GM19193 (cell line): ENCODE data around the gene GRAP2.

Experiments
- POLR2A ChIP-seq: IDR thresholded peaks from 4 replicates; pipeline ENCODE4 v1.6.1; 2011; ENCODE audit not compliant: insufficient read depth, insufficient read length; ENCODE audit errors: extremely low read depth

The GRAP2 gene

DNA sequence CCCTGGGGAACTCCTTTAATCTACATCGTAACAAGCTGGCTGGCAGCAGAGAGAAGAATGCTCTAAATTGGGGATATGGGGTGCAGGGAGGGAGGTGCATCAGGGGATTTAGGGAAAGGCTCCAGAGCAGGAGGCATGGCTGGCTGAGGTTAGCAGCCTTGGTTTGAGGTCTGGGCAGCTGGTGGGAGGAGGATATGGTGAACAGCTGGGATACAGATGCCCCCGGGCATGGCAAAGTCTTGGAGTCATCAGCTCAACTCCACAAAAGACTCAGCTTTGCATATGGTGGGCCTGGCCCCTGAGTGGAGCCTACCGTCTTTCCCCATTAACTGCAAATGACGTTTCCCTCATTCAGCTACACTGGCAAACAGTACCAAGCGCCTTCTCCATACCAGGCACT lies 99.3 kb downstream of the GRAP2 start:
- TF ChIP-seq POLR2A = no peak

DNA sequence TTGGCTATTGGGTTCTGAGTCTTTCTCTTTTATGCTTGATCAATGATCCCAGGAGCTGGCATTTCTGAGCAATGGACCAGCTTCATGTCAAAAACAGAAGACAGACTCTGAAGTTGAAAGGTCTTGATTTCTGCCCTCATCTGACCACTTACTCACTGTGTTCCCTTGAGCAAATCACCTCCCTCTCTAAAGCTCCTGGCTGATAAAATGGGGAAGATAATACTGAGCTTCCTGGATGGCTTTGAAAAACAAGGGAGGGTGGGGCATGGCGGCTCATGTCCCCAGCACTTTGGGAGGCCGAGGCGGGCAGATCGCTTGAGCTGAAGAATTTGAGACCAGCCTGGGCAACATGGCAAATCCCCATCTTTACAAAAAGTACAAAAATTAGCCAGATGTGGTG lies 100.2 kb downstream of the GRAP2 start:
- TF ChIP-seq POLR2A = no peak

DNA sequence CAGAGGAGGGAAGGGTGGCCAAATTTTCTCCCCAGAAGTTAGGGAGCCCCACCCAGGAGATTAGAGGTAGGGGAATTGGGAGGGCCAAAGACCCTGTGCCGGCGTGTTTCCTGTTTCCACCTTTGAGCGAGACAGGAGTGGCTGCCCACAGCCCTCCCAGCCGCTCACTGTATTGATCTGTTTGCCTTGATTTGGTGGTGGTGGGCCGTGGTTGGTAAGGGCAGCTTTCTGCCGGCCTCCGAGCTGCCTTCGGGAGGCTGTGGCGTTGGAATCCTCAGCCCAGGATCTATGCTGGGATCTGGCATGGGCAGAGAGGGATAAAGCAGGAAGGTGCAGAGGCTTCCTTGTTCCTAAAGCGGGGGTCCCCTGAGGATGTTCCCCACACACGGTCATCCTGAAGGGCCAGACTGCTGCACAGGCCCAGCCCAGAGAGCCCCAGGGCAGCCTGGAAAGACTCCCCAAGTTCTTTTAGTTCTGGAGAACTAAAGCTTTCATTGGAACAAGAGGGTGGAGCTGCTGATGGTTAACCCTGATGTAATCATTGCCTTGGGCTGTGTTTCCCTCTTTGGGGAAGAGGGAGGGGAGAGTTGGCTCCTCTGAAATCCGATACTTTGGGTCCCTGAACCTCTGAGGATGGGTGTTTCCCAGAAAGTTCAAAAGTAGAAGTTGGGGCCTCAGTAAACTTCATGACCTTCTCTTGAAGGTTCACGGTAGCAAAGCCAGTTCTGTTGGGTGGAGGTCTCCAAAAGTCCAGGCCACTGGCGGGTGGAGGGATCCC lies 101.1 kb downstream of the GRAP2 start:
- TF ChIP-seq POLR2A = no peak

DNA sequence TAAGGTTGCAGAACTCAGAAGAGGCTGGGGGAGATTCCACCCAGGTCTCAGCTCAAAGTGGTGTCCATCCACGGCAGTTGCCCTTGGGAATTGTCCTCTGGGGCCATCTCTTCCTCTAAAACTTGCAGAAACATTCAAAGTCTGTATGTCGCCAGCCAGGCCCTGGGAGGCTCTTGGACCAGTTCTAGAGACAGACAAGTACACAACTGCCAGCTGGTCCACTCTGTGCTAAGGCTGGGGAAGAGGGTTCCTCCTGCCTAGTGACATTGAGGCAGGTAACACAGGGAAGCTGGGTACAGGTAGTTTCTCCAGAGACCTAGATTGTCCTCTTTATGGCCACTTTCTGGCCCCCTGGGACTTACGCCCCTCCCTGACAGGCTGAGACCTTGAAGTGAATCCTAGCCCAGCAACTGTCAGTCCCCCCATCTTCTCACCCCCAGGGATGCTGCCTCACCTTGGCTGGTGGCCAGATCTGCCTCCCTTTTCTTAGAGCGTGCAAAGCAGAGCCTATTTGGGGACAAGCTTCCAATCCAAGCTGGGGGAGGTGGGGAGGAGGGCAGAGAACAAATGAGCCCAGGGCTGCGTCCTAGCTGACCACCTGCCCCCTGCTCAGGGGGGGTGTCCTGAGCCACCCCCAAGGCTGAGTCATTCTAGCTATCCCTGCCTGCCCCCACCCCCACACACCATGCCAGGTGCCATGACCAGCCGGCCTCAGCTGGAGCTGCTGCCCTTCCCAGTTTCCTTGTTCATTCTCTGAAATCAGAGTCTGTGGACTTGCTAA lies 102.2 kb downstream of the GRAP2 start:
- TF ChIP-seq POLR2A = no peak

DNA sequence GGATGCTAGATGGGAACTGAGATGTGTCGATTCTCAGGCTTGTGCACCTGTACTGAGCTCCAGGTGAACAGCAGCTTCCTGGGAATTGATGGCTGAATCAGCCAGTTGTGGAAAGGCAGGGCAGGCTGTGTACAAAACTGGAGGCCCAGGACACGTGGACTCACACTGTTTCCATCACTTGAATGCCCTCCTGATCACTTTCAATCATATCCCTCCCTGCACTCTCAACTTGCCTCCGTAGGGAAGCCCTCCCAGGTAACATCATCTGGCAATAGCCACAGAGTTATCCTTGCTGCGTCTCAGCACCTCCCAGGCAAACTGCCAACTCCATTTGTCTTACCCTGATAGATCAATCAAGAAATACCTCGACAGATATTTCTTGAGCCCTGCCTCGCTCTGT lies 104.0 kb downstream of the GRAP2 start:
- no peak for TF ChIP-seq POLR2A

DNA sequence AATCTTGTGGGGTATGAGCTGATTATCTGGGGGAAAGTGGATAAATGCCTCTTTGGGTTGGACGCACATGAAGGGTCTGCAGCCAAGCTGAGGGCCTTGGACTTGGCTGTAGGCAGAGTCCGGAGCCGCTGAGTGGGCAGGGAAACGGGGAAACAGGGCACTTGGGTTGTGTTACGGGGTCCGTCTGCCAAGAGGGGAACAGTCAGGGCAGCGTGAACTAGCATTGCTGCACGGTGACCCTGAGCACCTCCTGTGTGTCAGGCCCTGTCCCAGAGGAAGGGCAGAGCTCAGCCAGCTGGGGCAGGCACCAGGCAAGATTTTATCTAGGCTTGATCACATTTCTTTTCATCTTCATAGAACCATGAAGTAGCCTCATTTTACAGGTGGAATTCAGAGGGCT lies 105.8 kb downstream of the GRAP2 start:
- TF ChIP-seq POLR2A = no peak

DNA sequence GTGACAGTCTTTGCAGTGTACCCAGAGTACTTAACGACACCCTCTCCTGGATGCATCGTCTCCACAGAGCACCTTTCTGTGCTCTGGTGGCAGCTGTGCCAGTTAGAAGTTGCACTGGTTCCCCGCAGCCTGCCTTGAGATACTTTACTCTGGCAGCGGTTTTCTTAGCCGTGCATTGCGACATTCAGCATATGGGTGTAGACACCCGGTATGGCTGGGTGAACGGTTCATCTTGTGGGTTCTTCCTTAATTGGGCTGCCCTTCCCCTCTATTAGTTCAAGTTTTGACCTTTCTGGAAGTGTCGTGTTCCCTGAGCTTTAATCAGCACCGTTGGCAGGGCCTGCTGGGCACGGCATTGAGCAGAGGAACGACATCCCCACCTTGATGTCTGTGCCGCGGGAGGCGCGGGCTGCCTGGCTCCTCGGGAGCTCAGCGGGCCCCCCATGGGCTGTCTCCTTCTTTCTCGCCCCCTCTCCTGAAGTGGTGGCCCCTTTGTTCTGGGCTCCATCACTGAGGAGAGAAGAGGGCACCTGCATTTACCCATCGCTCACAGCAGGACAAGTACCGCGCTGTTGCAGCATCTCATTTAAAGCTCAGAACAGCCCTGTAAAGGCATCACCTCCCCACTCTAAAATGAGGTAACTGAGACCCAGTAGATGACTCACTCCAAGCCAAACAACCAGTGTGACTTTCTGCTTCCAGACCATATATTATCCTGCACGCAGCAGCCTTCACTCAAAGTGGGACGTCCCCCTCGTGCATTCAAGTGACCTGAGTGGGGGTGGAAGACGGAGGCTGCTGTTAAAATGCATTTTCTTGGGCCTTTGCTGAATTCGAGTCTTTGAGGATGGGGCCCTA lies 107.2 kb downstream of the GRAP2 start:
- TF ChIP-seq POLR2A = no peak

DNA sequence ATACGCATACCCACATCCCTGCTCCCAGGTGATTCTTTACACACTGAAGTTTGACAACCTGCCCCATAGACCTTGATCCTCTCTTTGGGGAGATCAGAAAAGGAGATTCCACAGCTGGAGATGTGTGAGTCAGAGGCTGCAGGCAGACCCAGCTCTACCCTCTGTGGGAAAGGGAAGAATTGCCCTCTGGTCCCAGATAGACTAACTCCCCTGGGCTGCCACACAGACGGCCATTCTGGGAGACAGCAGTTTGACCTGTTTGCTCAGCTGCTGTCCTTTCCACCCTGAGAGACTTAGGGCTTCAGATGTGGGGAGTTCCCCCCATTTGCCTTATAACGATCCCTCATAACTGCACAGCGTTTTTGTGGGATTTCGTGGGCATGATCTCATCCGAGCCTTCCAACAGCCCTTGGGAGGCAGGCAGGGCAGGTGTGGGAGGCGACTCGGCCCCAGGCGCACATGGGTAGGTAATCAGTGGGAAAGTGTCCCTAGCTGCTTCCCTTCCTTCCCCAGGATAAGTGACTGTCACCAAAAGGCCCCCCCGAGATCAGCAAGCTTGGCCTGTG lies 107.9 kb downstream of the GRAP2 start:
- no peak for TF ChIP-seq POLR2A

DNA sequence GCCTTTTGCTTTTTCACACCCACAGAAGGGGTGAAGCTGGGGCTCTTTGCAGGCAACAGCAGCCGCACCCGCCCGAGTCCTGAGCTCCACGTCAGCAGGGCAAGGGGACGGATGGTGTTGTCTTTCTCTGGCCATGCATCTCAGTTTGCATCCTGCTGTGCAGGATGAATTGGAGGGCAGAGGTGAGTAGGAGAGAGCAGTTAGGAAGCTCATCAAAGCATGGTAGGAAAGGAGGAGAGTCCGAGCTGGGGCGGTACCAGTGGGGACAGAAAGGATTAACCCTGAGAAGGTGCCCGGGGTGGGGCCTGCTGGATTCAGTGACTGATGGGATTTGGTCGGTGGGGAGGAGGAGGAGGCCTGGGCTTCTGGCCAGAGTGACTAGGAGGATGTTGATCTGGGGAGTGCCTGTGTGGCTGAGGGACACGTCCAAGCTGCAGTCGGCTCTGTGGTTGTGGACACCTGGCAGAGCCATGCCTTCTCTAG lies 108.4 kb downstream of the GRAP2 start:
- no peak for TF ChIP-seq POLR2A

DNA sequence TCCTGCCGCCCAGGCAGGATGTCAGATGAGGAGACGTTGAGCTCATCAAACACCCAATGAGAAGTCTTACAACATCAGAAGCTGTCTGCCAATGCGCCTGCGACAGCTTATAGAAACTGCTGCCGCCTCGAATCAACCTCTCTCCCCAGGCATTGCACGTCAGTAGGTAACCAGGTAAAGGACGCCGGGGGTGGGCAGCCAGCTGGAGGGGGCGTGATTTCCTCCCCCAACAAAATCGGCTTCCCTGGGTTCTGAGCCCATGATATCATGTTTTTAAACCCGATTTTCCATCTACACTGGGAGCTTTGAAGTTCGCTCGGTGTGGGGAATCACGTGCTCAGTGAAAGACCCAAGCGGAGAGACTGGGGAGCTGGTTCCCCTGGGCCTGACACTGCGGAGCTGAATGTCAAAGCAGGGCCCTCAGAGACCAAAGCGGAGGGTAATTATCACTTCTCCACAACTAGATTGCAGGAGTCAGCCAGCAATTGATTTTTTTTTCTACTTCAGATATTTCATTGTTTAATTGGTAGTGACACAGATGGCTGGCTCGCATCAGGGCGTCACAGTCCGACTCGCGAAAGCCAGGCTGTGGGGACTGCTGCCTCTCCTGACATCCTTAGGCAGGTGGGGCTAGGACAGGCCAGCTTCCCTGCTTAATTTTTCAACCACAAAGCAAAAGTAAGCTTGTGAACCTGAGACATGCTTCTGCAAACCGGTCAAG lies 109.2 kb downstream of the GRAP2 start:
- no peak for TF ChIP-seq POLR2A

DNA sequence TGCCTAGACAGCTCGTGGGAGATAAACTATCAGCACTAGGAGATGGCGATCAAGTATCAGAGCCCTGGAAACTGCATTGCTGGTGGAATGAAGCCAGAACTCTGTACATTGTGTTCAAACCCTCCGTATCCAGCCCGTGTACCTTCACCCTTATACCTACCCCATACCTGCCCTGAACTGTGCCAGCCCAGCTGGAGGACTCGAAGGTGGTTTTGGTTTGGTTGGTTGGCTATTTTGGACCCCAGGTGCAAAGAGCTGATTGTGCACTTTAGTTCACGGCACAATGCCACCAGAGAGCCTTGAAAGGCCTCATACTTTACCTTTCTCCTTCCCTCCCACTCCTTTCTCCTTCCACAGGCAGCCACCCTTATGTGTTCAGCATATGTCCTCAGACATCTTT lies 109.9 kb downstream of the GRAP2 start:
- no peak for TF ChIP-seq POLR2A

DNA sequence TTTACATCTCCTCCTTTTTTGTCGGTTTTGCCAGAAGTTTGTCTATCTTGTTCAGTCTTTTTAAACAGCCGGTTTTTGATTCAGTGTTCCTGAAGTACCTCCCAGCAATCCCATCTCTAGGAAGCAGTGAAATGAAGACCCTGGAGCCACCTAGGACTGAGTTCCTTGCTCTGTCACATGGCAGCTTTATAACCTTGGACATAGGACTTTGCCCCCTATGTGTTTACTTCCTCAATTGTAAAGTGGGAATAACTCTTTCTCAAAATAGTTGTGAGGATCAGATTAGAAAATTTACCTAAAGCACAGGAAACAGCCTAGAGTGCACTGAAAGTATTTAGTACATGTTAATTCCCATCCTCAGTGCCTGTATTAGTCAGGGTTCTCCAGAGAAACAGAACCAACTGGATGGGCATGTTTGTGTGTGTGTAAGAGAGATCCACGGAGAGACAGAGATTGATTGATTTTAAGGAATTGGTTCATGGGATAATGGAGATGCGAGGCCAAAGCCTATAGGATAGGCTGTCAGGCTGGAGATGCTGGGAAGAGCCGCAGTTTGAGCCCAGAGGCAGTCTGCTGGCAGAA lies 113.9 kb downstream of the GRAP2 start:
- TF ChIP-seq POLR2A = no peak

DNA sequence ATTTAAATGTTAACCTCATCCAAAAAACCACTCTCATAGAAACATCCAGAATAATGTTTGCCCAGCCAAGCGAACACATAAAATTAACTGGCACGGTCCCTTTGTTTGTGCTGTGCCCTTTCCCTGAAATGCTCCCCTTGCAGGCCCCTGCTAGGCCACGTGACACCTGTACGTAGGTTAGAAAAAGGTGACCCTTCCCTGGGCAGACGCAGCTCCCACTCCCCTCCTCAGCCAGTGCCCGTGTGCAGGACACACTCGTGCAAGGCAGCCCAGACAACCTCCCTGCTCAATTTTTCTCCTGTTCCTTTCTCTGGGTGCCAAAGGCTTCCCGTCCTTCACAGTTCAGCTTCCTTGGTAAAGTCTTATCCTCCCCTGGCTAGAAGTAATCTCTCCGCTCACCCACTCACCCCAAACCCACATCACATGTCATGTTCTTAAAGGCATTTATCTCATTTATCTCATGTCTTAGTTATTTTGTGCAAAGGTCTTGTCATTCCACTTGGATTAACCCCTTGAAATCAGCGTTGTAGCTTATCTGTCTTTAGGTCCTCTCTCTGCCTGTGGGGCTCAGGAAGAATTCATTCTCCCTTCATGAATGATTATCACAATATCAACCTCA lies 114.6 kb downstream of the GRAP2 start:
- no peak for TF ChIP-seq POLR2A
